Mucosa of stomach (tissue), 1 donor: ENCODE measurements around the gene STMN1.

Experiments used
- H3K27me3 ChIP-seq: one replicate; pipeline ENCODE4 v1.7.0; 2013; ENCODE audit warnings: mild to moderate bottlenecking, low read length; ENCODE audit not compliant: control insufficient read depth, insufficient read depth
- H3K36me3 ChIP-seq: one replicate; pipeline ENCODE4 v1.7.0; 2013; ENCODE audit warnings: low read length; ENCODE audit not compliant: control insufficient read depth, insufficient read depth
- H3K4me1 ChIP-seq: one replicate; pipeline ENCODE4 v1.7.0; 2013; ENCODE audit warnings: mild to moderate bottlenecking, low read length; ENCODE audit not compliant: control insufficient read depth, insufficient read depth
- H3K4me3 ChIP-seq: one replicate; pipeline ENCODE4 v1.7.0; 2013; ENCODE audit warnings: low read length
- H3K9ac ChIP-seq: one replicate; pipeline ENCODE4 v1.7.0; 2013; ENCODE audit warnings: mild to moderate bottlenecking, low read length, moderate library complexity
- H3K9me3 ChIP-seq: one replicate; pipeline ENCODE4 v1.7.0; 2013; ENCODE audit warnings: mild to moderate bottlenecking, low read length, moderate library complexity; ENCODE audit not compliant: control insufficient read depth
- donor health status: Pancreatic carcinoma.

Gene STMN1

DNA sequence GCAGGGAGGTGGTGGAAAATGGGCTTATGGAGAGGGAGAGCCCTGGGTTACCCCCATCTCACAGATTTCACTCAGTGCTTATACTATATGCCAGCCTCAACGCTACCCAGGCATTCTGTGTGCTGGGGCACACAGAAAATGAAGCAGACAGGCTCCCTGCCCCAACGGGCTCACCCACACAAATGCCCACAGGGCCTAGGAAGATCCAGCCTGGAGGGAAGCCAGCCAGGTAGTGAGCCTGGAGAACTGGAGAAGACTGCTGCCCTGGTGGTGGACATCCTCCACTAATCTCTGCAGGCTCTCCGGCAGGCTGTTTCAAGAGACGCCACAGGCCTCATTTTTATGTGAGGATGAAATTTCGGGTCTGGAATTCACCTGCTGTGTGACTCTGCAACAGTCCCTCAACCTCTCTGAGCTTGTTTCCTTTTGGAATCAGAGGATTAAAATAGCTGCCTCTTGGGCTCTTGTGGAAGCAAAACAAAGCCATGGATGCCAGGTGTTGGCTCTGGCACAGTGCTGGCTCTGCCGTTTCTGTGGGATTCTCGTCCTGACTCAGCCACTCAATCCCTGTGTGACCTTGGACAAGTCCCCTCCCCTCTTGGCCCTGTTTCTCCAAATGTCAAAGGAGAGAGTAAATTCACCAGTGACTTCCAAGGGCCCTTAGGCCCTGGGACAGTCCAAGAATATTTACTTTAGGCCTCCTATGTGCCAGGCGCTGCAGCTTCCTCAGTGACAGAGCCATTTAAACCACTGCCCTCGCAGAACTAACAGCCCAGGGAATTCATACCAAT lies 34.3 kb downstream of the STMN1 start:
- H3K9me3 ChIP-seq = no peaks in the 10 kb centered on the region
- H3K4me1 ChIP-seq = peaks cover 68% of the 10 kb centered on the region
- H3K4me3 ChIP-seq = no peak overlapping the region
- no peaks in the 10 kb centered on the region for H3K36me3 ChIP-seq
- H3K27me3 ChIP-seq = no peaks in the 10 kb centered on the region
- H3K9ac ChIP-seq = no peak overlapping the region

DNA sequence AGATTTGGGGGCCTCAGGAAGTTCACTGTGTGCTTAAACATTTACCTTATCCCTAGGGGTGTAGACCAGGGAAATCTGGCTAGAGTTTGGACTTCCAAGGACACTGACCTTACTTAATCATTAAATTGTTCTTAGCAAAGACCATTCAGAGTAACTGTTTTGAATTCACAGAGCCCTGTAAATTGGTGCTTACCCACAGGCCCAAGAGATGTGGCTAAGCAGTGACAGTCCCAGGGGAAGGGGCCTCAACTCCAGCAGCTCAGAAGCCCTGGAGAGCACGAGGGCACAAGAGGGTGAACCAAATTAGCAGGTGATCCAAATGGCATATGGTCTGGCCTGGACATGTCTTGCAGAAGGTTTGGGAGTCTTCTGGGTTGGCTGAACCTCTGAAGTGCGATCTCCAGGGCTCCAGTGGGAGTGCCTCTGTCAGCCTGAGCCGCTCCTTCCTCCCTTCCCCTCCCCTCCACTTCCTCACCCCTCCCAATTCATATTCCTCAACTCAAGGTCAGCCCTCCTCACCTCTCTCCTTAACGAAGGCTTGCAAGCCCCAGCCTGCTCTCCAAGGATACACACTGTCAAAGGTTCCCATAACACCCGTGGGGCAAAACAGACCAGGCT lies 35.0 kb downstream of the STMN1 start:
- Histone ChIP-seq H3K27me3 (no peaks in the 10 kb centered on the region), H3K4me1 (peaks cover 68% of the 10 kb centered on the region), H3K9ac (no peak overlapping the region), H3K9me3 (no peaks in the 10 kb centered on the region), H3K4me3 (no peak overlapping the region), H3K36me3 (no peaks in the 10 kb centered on the region)

DNA sequence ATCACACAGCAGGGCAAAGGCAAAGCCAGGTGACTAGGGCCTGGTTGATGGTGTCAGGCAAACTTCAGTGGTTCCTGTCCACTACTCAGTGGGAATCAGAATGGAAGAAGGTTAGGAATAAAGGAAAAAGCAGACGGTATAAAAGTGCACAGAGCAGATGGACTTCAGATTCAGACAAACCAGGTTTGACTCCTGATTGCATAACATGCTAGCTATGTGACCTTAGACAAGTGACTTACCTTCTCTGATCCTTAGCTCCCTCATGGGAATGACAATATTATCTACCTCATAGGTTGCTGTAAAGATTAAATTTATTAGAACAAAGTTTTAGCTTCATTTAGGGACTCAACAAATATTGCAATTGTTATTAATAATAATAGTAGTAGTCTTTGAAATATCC lies 35.6 kb downstream of the STMN1 start:
- Histone ChIP-seq H3K36me3 (no peaks in the 10 kb centered on the region), H3K4me3 (no peak overlapping the region), H3K9ac (no peak overlapping the region), H3K4me1 (peaks cover 63% of the 10 kb centered on the region), H3K9me3 (no peaks in the 10 kb centered on the region), H3K27me3 (no peaks in the 10 kb centered on the region)

- Histone ChIP-seq H3K36me3 (no peaks in the 10 kb centered on the region), H3K27me3 (no peaks in the 10 kb centered on the region), H3K9me3 (no peaks in the 10 kb centered on the region), H3K4me3 (no peak overlapping the region), H3K4me1 (peaks cover 63% of the 10 kb centered on the region), H3K9ac (no peak overlapping the region)
Observed at GRCh38 chr1:25869909-25870606, 36.2 kb downstream of the STMN1 start.

- Histone ChIP-seq H3K9me3 (no peaks in the 10 kb centered on the region), H3K36me3 (no peaks in the 10 kb centered on the region), H3K9ac (no peak overlapping the region), H3K4me3 (no peak overlapping the region), H3K4me1 (peaks cover 37% of the 10 kb centered on the region), H3K27me3 (no peaks in the 10 kb centered on the region)
Observed at GRCh38 chr1:25867210-25867991, 38.8 kb downstream of the STMN1 start.

GRCh38 chr1:25866288-25866687 lies 39.9 kb downstream of the STMN1 start:
- Histone ChIP-seq H3K9me3 (no peaks in the 10 kb centered on the region), H3K4me1 (peaks cover 26% of the 10 kb centered on the region), H3K4me3 (no peak overlapping the region), H3K27me3 (no peaks in the 10 kb centered on the region), H3K9ac (no peak overlapping the region), H3K36me3 (no peaks in the 10 kb centered on the region)

DNA sequence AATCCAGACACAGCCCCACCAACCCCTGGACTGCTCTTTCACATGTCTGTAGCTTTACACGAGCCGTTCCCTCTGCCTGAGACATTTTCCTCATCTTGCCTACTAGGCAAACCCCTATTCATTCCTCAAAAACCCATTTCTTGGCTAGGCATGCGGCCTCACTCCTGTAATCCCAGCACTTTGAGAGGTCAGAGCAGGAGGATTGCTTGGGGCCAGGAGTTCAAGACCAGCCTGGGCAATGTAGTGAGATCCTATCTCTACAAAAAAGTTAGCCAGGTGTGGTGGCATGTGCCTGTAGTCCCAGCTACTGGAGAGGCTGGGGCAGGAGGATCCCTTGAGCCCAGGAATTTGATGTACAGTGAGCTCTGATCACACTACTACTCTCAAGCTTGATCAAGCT lies 41.8 kb downstream of the STMN1 start:
- Histone ChIP-seq H3K9me3 (no peaks in the 10 kb centered on the region), H3K9ac (no peak overlapping the region), H3K4me1 (peaks cover 15% of the 10 kb centered on the region), H3K36me3 (no peaks in the 10 kb centered on the region), H3K27me3 (no peaks in the 10 kb centered on the region), H3K4me3 (no peak overlapping the region)

DNA sequence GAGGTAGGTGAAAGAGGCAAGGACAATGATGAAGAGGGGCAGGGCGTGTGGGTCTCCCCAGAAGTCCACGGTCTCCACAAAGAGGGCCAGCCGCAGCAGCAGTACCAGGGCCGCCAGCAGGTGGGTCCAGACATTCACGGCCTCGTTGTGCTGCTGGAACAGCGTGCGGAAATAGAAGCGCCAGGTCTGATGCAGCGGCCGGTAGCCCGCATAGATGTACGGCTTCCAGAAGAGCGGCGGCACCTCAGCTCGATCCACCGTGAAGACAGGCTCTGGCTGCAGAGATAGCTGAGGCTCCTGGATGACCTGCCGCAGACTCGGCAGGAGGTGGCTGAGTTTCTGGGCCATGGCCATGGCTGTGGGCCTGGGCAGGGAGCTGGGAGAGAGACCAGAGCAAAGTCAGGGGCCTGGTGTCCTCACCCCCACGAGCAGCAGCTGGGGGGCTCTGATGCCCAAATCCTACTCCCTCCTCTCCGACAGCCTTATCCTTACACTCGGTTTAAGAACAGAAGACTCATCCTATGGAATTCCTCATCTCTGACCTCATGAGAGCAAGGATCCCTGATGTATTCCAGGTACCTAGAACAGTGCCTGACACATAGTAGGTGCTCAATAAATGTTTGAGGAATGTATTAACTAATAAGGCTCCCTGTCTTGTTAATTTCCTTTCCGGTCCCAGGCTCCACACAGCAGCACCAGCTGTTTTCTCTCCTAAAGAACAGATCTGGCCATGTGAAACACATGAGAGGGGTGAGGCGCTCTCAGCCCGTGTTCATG lies 42.5 kb downstream of the STMN1 start:
- Histone ChIP-seq H3K4me1 (peaks cover 20% of the 10 kb centered on the region), H3K9me3 (no peaks in the 10 kb centered on the region), H3K9ac (no peak overlapping the region), H3K36me3 (no peaks in the 10 kb centered on the region), H3K27me3 (no peaks in the 10 kb centered on the region), H3K4me3 (no peak overlapping the region)

- H3K4me3 ChIP-seq = no peak overlapping the region
- no peaks in the 10 kb centered on the region for H3K27me3 ChIP-seq
- H3K36me3 ChIP-seq = no peaks in the 10 kb centered on the region
- no peaks in the 10 kb centered on the region for H3K9me3 ChIP-seq
- no peak overlapping the region for H3K9ac ChIP-seq
- H3K4me1 ChIP-seq = peaks cover 15% of the 10 kb centered on the region
Observed at GRCh38 chr1:25862785-25863485, 43.3 kb downstream of the STMN1 start.

GRCh38 chr1:25861316-25862286 lies 44.6 kb downstream of the STMN1 start:
- no peak overlapping the region for H3K9ac ChIP-seq
- H3K4me3 ChIP-seq = no peak overlapping the region
- peaks cover 5% of the 10 kb centered on the region for H3K4me1 ChIP-seq
- no peaks in the 10 kb centered on the region for H3K27me3 ChIP-seq
- no peaks in the 10 kb centered on the region for H3K9me3 ChIP-seq
- no peaks in the 10 kb centered on the region for H3K36me3 ChIP-seq
